Glomerular visceral epithelial cell (primary cell): ENCODE data around the gene SYDE2.
"Not testable (repeated sequence)": the region's sequence is repeated elsewhere in the genome, so short reads cannot be mapped to it uniquely, and the experiment has no call there.

Experiments
- DNase-seq: peaks from one replicate; pipeline ENCODE4 v3.0.0-alpha.2; 2016; ENCODE audit errors: extremely low spot score

Gene SYDE2

DNA sequence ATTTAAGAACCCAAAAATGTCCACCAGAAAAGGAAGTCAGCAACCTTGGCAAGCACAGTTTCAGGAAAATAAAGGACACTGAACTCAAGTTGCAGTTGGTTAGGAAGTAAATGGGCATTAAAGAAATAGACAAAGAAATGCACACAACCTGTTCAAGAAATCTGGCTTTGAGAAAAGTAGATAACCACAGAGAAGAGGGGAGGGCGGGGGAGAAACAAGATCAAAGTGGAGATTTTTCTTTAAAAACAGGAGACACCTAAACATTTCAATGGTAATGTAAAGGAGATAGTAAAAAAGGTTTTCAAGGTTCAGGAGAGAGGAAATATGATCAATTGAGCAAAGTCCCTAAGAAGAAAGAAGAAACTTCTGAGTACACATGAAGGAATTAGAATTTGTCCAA lies 29.1 kb downstream of the SYDE2 start:
- DNase-seq = no peak

DNA sequence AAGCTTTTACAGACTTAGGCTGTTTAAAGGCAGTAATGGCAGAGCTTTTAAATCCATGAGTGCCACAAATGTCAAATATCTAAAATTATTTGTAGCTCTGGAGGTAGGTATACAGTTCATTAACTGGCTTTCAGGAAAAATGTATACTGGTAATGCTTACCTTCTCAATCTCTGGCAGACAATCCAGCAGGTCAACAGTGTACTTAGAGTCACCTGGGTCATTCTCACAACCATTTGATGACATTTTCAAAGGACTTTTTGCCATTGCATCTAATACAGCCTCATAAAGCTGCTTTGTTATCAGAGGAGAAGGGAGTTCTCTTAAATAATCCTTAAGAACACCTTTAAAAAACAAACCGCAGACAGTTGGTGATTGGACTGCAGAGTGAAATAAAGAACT lies 31.9 kb downstream of the SYDE2 start:
- no peak for DNase-seq

DNA sequence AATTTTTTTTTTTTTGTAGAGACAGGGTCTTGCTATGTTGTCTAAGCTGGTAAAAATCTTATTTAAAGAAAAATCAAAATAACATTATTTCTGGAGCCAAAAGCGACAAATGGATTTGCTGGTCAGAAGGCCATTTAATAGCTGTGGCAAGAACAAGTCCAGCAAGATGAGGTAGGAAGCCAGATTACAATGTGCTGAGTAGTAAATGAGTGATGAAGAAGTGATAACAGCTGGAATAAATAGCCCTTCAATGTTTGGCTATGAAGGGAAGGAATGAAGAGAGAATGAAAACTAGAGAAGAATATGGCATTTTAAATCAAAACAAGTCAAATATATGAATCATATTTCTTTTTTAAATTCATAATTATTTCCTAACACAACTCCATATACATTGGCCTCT lies 34.5 kb downstream of the SYDE2 start:
- DNase-seq = no peak

DNA sequence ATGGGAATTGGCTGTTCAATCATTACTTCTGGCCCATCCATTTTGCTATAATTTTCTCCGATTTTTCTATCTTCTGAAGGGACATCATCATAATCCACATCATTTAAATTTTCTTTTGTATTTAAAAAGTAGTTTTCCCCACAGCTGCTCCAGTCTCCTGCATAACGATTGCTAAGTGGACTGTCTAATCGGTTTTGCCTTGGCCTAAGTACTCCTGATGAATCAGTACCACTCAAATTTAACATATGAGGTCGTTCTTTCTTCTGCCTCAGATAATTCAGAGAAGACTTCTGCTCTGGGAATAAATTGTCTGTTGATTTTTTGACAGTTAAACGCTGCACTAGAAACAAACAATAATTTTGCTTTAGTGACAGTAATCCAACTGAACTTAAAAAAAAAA lies 41.9 kb downstream of the SYDE2 start:
- DNase-seq = no peak

DNA sequence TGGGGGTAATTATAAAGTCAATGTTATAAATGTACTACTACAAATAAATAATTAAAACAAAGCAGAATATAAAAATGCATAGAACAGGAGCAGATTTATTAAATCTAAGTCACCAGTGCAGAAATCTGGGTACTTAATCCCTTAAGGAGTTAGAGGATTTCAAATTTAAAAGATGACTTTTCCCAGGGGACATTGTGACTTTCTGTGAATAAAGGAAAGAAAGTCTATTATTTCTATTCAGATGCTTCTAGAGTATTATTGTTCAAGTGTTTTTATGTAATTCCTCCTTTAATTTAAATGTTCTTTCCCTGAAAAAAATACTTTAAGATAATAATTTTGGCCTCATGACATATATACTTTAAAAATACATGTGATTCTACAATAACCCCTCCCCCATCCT lies 43.4 kb downstream of the SYDE2 start:
- no peak for DNase-seq

DNA sequence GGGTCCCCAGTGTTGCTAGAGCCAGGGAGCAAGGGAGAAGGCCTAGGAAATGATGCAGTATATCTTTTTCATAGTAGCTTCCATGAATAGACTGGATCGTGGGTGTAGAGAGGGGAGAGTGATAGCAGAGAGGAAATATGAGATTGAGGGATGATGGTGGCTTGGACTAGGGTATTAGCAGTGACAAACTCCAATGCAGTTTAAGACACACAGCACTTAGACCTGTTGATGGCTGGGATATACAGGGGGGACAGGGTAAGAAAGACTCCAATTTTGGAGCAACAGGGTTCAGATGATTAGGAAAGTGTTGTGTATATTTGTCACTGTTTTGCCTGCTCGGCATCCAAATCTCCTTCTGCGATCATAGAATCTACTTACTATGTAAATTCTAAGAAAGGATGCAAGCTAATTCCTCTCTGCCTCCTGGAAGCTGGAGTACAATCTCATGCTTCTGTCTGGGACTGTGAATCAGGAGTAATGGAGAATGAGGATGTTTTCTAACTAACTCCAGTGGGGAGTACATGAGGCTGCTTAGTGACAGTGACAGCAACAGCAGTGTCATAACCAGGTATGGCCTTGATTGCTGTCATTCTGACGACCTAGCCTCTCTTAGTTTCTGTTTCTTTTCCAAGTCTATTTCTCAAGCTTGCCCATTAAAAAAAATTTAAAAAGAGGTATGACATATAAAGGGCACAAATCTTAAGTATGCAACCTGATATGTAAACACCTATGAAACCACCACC lies 47.5 kb downstream of the SYDE2 start:
- DNase-seq = no peak

DNA sequence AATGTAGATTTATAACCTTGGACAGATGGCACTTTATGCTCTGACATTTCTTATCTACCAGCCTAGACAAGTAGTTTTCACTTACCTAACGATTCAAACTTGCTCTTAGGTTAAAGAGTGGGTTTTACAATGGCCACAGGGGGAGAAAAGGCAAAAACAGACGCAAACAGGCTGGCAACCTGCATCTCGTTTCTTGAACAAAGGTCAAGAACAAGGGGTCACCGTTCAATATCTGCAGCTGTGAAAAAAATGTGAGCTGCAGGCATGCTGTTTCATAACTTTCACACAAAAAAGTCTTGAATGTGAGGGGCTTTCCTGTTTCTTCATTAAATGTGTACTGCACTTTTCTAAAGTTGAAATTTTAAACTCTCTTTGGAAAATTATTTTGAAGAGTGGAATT lies 49.4 kb downstream of the SYDE2 start:
- no peak for DNase-seq

DNA sequence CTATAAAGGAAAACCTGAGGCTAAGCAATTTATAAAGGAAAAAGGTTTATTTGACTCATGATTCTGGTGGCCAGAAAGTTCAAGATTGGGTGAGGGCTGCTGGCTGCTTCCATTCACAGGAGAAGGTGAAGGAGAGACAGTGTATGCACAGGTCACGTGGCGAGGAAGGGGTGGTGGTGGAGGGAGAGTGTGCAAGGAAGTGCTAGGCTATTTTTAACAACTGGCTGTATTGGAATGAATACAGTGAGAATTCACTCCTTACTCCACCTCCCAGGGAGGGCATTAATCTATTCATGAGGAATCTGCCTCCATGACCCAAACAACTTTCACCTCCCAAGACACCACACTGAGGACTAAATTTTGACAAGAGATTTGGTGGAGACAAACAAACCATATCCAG lies 51.0 kb downstream of the SYDE2 start:
- DNase-seq = no peak

DNA sequence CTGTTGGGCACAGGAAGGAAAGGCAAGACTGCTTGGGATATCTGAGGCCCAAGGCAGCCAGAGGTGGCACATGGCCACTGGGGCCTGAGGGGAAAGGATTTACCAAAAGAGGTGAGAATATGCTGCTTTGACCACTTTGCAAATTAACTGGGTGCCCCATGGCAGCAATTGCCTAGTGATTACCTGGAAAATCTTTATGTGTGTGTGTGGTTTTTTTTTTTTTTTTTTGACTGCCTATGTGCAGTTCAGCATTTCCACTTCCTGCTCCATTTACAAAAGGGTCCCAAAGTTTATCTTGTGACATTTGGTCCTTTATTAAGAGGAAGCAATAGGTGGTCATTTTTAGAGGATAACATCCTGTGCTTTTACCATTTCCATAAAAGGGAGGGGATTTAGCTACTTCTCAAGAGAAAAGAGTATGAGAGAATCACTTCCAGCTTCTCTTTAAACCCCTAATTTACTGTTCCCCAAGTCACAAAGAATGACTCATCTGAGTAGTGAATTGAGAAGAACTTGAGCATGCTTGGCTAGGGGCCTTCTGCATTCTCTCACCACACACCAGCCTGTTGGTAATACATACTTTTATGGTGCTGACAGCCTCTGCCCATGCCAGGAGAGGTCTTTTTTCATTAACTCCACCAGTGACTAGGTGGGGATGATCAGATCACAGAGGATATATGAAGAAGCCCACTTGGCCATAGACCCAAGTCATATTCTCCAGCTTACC lies 52.1 kb downstream of the SYDE2 start:
- peak; percentile 22 for DNase-seq

DNA sequence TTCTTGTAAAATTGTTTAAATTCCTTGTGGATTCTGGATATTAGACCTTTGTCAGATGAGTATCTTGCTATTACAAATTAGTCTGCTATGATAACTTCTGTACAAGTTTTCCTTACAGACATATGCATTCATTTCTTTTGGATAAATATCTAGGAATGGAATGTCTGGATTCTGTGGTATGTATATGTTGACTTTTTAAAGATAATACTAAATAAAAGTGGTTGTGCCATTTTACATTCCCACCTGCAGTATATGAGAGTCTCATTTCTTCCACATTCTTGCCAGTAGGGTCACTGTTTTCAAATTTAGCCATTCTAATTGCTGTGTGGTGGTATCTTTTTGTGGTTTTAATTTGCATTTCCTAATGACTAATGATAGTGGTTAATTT lies 53.9 kb downstream of the SYDE2 start:
- no peak for DNase-seq

DNA sequence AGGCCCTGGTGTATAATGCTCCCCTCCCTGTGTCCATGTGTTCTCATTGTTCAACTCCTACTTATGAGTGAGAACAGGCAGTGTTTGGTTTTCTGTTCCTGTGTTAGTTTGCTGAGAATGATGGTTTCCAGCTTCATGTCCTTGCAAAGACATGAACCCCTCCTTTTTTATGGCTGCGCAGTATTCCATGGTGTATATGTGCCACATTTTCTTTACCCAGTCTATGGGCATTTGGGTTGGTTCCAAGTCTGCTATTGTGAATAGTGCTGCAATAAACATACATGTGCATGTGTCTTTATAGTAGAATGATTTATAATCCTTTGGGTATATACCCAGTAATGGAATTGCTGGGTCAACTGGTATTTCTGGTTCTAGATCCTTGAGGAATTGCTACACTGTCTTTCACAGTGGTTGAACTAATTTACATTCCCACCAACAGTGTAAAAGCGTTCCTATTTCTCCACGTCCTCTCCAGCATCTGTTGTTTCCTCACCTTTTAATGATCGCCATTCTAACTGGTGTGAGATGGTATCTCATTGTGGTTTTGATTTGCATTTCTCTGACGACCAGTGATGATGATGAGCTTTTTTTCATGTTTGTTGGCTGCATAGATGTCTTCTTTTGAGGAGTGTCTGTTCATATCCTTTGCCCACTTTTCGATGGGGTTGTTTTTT lies 54.4 kb downstream of the SYDE2 start:
- not testable (repeated sequence) for DNase-seq

DNA sequence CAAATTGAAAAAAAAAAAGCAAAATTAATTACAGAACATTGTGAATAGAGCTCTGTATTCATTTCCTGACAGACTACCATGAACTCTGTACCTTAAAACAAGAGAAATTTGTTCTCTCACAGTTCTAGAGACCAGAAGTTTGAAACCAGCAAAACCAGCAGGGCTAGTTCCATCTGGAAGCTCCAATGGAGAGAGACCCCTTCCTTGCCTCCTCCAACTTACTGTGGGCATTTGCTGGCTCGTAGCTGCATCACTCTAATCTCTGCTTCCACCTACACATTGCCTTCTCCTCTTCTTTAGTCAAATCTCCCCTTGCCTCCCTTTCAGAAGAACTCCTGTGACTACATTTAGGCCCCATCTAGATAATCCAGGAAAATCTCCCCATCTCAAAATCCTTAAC lies 56.5 kb downstream of the SYDE2 start:
- no peak for DNase-seq

DNA sequence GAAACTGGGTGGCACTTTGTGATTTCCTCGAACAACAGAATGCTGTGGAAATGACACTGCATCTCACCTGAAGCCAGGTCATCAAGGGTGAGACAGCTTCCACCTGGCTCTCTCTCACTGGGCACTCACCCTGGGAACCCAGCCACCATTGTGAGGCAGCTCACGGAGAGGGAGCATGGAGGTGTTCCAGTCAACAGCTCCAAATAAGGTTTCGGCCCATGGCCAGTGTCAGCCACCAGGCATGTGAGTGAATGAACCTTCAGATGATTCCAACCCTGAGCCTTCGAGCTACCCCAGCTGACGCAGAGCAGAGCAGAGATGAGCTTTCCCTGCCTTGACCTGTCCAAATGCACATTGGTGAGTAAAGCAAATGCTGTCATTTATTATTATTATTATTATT lies 58.1 kb downstream of the SYDE2 start:
- no peak for DNase-seq

DNA sequence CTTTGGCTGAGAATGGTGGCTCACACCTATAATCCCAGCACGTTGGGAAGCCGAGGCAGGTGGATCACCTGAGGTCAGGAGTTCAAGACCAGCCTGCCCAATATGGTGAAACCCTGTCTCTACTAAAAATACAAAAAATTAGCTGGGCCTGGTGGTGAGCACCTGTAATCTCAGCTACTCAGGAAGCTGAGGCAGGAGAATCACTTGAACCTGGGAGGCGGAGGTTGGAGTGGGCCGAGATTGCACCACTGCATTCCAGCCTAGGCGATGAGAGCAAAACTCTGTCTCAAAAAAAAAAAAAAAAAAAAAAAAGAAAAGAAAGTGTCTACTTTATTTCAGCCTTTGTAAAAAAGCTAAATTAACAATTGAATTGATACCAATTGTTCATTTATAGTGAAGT lies 62.4 kb downstream of the SYDE2 start:
- DNase-seq = not testable (repeated sequence)

DNA sequence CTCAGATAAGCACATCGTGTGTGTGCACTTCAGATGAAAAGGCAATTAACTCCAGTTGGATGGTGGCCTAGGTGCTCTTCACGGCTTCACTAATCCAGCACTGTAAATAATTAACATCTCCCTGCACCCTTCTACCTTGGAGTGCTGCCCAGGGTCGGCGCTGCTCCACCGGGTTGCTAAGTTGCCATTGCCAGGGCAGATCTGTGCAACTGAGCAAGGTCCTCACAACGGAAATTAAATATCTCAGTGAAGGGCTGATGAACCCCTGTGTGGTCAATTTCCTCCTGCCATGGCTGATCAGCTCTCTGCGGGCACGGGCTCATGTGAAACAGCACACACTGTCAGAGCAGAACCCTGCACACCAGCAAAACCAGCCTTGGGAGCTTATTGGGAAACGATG lies 63.2 kb downstream of the SYDE2 start:
- DNase-seq = peak; percentile 95

DNA sequence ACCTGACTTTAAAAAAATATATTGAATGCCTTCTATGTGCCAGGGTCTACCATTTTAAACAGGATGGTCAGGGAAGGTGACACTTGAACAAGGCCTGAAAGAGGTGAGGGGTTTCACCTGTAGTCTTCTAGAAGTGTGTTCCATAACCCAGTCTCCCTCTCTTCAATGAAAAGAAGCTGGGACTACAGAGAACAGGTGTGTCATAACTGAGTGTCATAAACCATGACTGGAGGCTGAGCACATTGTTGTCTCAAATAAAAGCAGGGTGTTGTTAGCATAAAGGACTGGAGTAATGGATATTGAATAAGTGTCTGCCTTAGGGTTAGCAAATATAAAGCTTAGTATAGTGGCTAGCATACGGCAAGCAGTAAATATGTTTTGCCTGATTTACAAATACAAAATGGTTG lies 65.4 kb downstream of the SYDE2 start:
- DNase-seq = no peak

DNA sequence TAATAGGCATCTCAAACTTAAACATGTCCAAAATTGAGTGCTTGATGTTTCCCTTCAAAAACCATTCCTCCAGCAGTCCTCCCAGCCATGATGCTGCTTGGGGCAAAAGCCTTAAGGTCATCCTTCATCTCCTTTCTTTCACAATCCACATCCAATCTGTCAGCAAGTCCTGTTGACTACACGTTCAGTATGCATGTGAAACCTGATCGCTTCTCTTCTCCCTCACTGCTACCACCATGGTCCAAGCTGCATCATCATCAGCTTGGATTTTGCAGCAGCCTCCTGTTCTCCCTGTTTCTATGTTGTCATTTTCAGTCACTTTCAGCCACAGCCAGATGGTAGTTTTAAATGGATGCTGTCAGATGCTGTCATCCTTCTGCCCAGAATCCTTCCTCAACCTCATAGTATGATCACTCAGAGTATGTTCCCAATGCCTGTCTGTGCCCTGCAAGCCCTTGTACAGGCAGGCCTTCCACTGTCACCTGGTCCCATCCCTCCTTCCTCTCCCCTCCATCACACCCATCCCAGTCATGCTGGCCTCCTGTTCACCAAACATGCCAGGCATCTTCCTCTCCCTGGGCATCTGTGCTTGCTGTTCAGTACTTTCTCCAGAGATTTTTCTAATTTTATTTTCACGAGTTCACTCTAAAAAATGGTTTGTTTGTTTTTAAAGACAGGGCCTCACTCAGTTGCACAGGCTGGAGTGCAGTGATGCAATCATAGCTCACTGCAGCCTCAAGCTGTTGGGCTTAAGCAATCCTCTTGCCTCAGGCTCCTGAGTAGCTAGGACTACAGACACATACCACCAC lies 66.0 kb downstream of the SYDE2 start:
- DNase-seq = no peak

DNA sequence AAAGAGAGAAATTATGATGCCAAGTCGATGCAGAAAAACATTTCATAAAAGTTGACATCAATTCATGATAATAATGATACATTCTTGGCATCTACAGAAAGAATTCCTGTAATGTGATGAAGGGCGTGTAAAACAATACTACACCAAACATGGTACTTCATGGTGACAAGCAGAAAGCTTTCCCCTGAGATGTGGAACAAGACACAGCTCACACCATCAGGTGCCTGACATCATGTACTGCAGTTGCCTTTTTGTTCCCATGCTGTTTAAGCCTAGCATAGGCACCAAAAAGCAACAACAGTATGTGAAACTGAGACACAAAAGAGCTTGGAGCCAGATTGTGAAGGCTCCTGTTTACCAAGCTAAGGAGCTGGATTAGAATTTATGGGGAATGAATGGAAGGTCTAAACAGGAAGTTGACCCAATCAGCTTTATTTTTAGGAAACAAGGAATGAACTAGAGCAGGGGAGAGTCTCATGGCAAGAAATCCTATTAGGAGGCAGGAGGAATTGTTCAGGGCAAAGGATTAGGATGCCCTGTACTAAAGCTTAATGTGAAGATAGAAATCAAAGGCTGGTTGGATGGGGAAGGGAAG lies 67.2 kb downstream of the SYDE2 start:
- no peak for DNase-seq

DNA sequence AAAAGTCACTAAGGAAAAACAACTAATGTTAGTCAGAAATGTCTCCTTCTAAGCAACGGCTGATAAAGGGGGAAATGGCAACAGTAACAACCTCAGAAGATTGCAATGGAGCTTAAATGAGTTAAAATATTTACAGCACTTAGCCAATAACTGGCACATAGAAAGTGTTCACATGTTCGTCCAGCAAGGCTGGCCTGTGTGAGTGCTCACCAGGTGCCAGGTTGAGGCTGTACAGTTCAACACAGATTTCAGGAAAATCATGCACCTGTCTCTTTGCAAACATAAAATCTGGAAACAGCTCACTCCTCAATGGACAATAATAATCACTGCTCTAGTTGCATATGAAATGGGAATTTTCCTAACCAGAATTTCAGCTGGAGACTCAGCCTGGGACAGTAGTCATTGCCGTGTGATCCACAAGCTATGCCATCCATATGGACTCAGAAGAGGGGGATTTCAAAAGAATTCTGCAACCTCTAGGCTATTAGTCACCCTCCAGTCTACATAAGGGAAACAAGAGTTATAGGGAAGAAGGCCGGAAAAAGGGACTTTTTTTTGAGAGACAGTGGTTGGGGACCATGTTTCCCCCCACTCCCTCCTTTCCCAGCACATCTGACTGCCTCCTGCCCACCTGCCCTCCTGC lies 68.6 kb downstream of the SYDE2 start:
- DNase-seq = no peak

DNA sequence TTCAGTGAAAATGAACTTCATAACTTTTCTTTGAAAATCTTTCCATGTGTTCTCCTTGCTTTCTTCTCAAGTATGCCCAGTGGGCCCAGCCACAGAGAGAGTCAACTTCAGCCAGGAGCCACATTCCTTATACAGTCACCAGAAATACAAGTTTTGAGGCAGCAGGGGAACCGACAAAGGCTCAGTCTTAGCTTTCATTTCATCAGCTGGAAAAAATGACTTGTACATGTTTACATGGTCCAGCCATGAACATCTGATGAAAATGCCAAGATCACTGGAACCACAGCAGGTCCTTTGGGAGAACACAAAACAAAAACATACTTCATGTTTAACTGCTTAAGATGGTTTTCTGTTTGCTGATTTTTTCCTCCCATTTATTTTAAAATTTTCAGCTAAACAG lies 72.5 kb downstream of the SYDE2 start:
- DNase-seq = no peak

DNA sequence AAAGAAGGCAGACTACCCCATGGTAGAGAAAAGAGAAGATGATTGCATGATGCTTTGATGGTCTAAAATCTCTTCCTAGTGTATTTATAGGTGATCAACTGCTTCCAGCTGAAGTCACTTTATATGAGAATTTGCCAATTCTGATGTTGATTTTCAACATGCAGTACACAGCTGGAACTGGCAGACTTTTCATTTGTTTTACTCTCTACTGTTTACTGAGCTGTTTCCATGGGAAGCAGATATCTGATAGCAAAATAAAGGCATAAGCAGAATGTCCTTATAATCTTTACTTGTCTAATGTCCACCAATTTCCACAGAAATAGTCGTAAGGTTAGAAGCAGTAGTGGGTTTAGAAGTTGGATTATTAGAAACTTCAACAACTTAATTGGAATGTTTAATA lies 74.9 kb downstream of the SYDE2 start:
- no peak for DNase-seq
